Stimulated activated CD4-positive, alpha-beta T cell treated with anti-CD3 and anti-CD28 coated beads, Interleukin-1b, Interleukin-23, amount 100 ng/mL, for 48 hours (primary cell): ENCODE results near the gene ACOT9.
"Not testable (repeated sequence)": the region's sequence is repeated elsewhere in the genome, so short reads cannot be mapped to it uniquely, and the experiment has no call there.

ENCODE experiments used
- DNase-seq: peaks from one replicate; pipeline ENCODE4 v3.0.0-alpha.2; 2020

Gene ACOT9

DNA sequence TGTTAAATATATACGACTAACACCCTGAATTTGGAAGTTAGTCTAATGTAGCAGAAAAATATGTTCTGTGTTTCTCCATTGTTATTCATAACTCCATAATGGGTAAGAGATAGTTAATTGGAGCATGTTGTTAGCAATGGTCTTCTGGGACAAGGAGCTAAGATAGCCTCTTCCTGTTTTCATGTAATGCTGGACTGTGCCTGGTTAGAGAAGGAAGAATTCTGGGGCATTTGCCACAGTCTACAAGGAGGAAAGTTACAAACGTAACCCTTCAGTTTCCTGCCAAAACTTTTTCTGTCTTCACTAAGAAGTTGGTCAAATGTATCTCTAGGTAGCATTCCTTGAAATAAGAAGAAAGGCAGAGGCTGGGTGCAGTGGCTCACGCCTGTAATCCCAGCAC is 70.0 kb downstream of the ACOT9 start:
- DNase-seq: no peak

DNA sequence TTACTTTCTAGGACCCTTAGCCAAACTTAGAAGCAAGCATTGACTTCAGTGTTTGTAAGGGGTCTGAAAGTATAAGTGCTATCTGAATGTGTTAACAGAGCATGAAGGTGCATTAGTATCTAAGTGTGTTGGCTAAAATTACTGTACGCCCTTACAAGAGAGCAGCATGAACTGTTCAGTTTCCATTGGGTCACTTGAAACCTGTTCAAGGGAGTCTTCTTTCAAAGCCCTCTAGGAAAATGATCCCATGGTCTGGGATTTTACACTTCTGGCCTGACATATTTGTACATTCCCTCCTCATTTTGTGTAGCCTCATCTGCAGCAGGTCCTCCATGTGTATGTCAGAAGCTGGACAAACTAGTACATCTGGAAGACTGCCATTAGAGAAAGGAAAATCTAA is 72.5 kb downstream of the ACOT9 start:
- DNase-seq: no peak

DNA sequence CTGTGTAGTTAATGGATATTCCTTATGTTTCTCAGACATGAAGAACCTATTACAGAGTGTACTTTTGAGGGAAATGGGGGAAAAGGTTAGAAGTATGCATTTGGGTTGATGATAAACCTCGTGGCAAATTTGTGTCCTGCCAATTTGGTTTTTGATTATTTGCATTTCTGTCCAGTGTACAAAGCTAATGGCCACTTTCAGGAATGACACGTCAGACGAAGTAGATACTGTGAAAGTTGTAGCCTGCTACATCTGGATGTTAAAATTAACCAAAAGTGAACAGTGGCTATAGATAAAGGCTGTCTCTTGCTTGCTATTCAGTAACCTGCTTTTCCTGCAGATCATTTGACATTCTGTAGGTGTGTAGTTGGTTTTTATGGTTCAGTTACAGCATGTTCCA is 74.7 kb downstream of the ACOT9 start:
- no peak for DNase-seq

DNA sequence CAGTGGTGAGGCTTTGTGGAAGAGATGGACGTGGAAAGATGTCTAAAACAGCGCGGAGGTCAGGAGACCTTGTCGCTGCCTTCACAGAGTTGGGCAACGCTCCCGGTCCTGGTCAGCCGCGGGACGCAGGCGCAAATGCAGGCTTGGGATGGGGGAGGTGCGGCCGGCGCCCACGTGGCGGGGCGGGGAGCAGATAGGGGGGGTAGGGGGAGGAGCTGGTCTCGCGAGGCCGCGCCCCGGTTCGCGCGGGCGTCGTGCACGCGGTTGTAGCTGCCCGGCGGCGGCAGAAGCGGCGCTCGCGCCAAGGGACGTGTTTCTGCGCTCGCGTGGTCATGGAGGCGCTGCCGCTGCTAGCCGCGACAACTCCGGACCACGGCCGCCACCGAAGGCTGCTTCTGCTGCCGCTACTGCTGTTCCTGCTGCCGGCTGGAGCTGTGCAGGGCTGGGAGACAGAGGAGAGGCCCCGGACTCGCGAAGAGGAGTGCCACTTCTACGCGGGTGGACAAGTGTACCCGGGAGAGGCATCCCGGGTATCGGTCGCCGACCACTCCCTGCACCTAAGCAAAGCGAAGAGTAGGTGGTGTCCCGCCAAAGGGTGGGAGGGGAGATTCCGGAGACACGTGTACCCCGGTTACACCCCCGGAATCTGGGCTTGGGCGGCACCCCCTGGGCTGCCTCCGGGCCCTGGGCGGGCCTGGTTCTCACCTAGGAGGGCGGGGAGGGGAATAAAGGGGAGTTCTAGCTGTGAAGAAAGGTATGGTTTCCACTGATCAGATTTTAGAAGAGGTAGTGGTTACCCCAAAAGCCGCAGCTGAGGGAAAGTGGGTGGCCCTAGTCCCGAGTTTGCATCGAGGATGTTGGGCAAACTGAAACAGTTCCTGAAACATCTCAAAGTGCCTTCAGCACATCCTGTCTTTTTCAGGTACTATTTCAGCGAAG is 75.6 kb downstream of the ACOT9 start, which contains the start of gene PRDX4:
TSS of gene PRDX4 (plus strand) at position 255 of the 939 bp plus-strand sequence. CDS start at position 333, 78 bp downstream.
- DNase-seq: peak; percentile 81

DNA sequence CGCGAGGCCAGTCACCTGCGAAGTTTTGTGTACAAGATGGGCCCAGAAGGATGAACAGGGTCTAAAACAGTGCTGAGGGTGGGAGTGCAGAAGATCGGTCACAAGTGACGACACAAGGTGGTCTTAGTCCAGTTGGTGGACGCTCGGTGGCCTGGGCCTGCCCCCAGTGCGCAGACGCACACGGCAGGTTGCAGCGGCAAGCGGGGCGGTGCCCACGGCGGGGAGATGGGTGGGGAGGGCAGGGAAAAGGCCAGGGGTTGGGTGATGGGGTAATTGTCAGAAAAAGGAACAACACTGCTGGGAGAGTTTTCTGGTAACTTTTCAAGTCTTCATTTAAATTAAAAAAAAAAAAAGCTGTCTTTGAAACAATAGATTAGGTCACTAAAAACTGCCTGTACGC is 76.8 kb downstream of the ACOT9 start:
- DNase-seq: no peak

DNA sequence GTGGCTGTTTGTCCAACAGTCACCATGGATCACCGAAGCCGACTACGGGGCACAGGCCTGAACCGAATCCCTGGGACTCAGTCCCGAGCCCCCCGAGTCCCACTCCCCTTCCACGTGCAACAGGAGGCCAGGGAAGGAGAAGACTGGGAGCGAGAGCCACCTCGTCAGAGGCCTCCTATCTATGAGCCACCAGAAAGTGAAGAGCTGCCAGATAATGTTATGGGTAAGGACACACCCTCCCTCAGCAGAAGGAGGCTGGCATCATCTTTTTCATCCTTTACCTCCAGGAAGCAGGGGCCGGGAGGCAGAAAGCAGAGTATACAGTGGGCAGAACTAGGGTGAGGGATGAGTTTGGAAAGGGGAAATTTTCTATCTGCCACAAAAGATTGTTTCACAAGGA is 78.6 kb downstream of the ACOT9 start:
- no peak for DNase-seq

DNA sequence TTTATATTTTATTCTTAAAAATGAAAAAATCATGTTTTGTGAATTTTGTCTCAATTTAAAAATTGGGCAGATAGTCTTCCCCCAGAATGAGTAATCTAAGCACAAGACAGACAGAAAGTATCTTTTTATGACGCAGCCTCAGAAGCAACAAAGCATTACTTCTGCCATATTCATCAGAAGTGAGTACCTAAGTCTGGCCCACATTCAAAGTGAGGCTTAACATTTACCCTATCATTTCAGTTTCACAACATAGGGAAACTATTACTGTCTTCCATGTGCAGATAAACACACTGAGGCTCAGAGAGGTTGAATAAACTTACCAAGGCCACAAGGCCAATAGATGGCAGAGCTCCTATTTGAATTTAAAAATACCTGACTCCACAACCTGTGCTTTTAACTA is 80.2 kb downstream of the ACOT9 start:
- no peak for DNase-seq

DNA sequence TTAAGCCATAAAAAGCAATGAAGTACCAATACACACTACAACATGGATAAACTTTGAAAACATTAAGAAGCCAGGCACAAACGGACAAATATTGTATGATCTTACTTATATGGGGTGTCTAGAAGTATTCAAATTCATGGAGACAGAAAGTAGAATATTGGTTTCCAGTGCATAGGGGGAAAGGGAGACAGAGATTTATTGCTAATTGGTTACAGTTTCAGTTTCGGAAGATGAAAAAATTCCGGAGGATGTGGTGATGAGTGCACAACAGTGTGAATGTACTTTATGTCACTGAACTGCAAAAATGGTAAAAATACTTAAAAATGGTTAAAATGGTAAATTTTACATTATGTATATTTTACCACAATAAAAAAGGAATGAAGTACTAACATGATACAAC is 80.9 kb downstream of the ACOT9 start:
- no peak for DNase-seq

DNA sequence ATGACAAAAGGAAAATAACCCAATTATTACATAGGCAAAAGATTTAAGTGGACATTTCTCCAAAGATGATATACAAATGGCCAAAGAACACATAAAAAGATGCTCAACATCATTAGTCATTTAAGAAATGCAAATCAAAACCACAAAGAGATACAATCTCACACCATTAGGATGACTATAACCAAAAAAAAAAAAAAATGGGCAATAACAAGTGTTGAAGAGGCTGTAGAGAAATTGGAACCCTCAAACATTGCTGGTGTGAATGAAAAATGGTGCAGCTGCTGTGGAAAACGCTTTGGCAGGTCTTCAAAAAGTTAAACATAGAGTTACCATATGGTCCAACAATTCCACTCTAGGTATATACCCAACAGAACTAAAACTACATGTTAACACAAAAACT is 81.4 kb downstream of the ACOT9 start:
- no peak for DNase-seq

DNA sequence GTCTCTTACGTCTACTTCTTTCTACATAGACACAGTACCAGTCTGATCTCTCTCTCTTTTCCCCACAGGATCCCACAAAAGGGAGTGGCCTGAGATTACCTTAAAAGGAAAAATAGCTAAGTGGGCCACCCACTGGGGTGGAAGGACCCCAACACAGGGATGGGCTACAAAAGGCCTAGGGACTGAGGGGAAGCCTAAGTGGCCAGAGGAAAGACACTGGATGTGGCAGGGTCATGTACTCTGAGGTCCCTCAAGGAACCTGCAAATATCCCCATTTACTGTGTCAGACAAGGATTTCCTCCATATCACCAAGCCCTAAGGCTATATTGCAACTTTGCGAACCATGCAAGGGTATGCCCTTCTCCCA is 82.3 kb downstream of the ACOT9 start:
- no peak for DNase-seq

DNA sequence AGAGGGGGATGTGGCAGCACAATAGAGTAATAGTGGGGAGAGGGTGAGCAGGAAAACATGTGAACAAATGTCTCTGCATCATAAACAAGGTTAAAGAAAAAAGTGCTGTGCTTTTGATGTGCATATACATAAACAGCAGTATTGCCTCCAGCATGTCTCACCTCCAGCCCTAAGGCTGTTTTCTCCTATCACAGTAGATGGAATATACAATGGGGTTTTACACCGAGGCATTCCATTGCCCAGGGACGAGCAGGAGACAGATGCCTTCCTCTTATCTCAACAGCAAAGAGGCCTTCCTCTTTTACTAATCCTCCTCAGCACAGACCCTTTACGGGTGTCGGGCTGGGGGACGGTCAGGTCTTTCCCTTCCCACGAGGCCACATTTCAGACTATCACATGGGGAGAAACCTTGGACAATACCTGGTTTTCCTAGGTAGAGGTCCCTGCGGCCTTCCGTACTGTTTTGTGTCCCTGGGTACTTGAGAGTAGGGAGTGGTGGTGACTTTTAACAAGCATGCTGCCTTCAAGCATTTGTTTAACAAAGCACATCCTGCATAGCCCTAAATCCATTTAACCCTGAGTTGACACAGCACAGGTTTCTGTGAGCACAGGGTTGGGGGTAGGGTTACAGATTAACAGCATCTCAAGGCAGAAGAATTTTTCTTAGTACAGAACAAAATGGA is 82.9 kb downstream of the ACOT9 start:
- DNase-seq: not testable (repeated sequence)

DNA sequence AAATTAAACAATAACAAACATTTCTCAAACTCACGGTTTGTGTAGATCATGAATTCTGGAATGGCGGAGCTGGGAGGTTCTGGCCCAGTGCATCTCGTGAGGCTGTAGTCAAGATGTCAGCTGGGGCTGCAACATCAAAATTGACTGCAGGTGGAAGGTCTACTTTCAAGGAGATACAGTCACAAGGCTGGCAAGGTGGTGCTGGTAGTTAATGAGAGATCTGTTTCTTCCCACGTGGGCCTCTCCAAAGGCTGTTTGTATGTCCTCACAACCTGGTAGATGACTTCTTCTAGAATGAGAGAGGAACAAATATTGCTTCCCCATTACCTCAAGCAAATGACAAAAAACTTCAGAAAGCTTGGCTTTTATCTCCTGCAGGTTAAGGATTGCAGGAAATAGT is 83.7 kb downstream of the ACOT9 start:
- DNase-seq: no peak

DNA sequence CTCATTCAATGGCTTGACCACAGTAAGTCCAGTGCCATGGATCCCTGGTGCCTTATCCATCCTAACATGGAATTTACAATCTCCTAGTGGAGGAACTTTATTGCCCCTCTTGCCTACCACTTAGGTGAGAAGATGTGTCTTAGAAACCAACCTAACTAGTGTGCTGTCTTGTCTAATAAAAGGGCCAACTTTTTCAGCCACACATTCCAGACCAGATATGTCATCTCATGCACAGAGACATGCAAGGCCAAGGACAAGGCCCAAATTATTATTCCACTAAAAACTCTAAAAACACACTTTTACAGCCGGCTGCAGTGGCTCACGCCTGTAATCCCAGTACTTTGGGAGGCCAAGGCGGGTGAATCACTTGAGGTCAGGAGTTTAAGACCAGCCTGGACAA is 86.4 kb downstream of the ACOT9 start:
- no peak for DNase-seq

DNA sequence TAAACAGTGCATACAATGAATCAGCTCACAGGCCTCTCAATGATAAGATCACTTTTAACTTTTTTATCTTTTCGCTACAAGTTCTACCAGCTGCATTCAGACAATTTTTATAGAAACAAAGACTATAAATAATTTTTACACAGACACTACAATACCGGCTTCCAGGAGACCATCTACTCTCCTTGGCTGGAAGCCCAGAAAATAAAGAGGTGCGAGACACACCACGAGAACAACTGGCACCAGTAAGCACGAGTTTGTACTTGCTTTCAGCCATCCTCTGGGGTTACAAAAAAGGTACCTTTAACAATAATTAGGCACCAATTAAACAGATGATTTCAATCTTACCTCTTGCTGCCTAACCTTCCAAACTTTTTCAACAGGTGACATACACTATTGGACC is 87.0 kb downstream of the ACOT9 start:
- DNase-seq: no peak
